Tibial nerve (tissue), 4 donors: Measurements from ENCODE around the gene ASPG. TPM values are rescaled to one million over a fixed set of nuclear protein-coding genes. Genes with fewer than 3 reads are reported as not detected.

Experiments used
- DNase-seq, 2 donors: peaks; one replicate each; pipeline ENCODE4 v3.0.0-alpha.2; 2019; ENCODE audit warnings: low spot score in 2 of 2
- H3K27ac ChIP-seq, 4 donors: fragments of 200-600 bp; sonication (generic) in 3 of 4; one replicate each; pipeline ENCODE4 v1.5.1; 2017 to 2019; ENCODE audit warnings: mild to moderate bottlenecking in 1 of 4
- H3K27me3 ChIP-seq, 2 donors: fragments of 200-600 bp; sonication (generic) in 1 of 2; one replicate each; pipeline versions ENCODE4 v1.5.1 to v1.6.0; 2017 to 2019
- H3K36me3 ChIP-seq, 3 donors: fragments of 200-600 bp; sonication (generic); one replicate each; pipeline ENCODE4 v1.5.1; 2018 to 2019
- H3K4me1 ChIP-seq, 4 donors: fragments of 200-600 bp; sonication (generic) in 3 of 4; one replicate each; pipeline ENCODE4 v1.5.1; 2017 to 2019
- H3K4me3 ChIP-seq, 4 donors: fragments of 200-600 bp; sonication (generic) in 3 of 4; one replicate each; pipeline ENCODE4 v1.5.1; 2017 to 2019; ENCODE audit warnings: mild to moderate bottlenecking in 1 of 4, moderate library complexity in 1 of 4
- H3K9me3 ChIP-seq, 4 donors: fragments of 200-600 bp; sonication (generic) in 3 of 4; one replicate each; pipeline ENCODE4 v1.5.1; 2017 to 2019
- EP300 ChIP-seq, 2 donors: sonication (generic); formaldehyde crosslinking; IDR thresholded peaks; one replicate each; pipeline ENCODE4 v1.6.1; 2017; ENCODE audit warnings: antibody characterized with exemption in 2 of 2, mild to moderate bottlenecking in 1 of 2
- POLR2A ChIP-seq, 2 donors: fragments of 450-650 bp; IDR thresholded peaks; one replicate each; pipeline ENCODE4 v1.6.1; 2017; ENCODE audit warnings: antibody characterized with exemption in 2 of 2, mild to moderate bottlenecking in 2 of 2, moderate library complexity in 2 of 2
- WGBS, 2 donors: methylation state at CpG; one replicate each; pipeline ENCODE4 v1.1.5; 2018; 5-methylcytosine and 5-hydroxymethylcytosine counted together
- total RNA-seq, 4 donors: library from RNA; depleted of rRNA; stranded (reverse); fragments of >200 nt; gene quantifications; one replicate each; pipeline ENCODE4 v1.1.0, GENCODE V29; 2016
- TF ChIP-seq, protein P1 (sequence below), 5 experiments: fragments of 200-600 bp in 3 of 5; fragments of 450-650 bp in 2 of 5; sonication (generic) in 3 of 5; IDR thresholded peaks; one replicate each; pipeline ENCODE4 v1.5.1; 2016 to 2019; ENCODE audit warnings: antibody characterized with exemption in 5 of 5, mild to moderate bottlenecking in 3 of 5, moderate library complexity in 2 of 5

ASPG gene
- total RNA-seq, 4 donors from 2014 or later: 2.4 to 8.7 (median 2.7) TPM

DNA sequence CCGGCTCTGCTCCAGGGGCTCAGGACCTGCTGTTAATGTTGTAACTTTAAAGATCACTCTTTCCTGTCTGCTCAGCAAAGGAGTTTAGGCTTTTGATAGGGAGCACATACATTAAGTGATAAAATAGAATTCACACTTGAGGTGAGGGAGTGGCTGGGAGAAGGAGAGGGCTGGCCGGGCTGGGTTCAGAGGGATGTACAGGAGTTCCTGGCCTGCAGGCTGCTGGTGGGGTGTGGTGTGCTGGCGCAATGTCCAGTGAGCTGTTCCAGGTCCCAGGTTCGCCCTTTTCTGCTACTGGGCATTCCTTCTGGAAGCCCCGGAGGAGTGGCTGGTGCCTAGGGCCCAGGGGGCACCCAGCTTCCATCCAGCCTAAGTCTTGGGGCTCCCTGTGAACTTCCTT lies 70.6 kb downstream of the ASPG start:
- Histone ChIP-seq H3K36me3 (peaks cover 0 to 5% (median 0%) of the 10 kb centered on the region in 3 donors), H3K27ac (no peak overlapping the region), H3K27me3 (no peaks in the 10 kb centered on the region), H3K4me3 (no peak overlapping the region), H3K4me1 (peaks cover 0 to 9% (median 0%) of the 10 kb centered on the region in 4 donors), H3K9me3 (no peaks in the 10 kb centered on the region)
- WGBS, 2 donors: 84 to 91% methylated on average over 4 to 5 of the region's 5 CpGs
- TF ChIP-seq POLR2A (IDR thresholded peaks at IDR 0.05): no peak
- TF ChIP-seq EP300 (IDR thresholded peaks at IDR 0.05): no peak
- TF ChIP-seq, protein P1, sequence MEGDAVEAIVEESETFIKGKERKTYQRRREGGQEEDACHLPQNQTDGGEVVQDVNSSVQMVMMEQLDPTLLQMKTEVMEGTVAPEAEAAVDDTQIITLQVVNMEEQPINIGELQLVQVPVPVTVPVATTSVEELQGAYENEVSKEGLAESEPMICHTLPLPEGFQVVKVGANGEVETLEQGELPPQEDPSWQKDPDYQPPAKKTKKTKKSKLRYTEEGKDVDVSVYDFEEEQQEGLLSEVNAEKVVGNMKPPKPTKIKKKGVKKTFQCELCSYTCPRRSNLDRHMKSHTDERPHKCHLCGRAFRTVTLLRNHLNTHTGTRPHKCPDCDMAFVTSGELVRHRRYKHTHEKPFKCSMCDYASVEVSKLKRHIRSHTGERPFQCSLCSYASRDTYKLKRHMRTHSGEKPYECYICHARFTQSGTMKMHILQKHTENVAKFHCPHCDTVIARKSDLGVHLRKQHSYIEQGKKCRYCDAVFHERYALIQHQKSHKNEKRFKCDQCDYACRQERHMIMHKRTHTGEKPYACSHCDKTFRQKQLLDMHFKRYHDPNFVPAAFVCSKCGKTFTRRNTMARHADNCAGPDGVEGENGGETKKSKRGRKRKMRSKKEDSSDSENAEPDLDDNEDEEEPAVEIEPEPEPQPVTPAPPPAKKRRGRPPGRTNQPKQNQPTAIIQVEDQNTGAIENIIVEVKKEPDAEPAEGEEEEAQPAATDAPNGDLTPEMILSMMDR (IDR thresholded peaks at IDR 0.05): no peak
- DNase-seq: no peak

DNA sequence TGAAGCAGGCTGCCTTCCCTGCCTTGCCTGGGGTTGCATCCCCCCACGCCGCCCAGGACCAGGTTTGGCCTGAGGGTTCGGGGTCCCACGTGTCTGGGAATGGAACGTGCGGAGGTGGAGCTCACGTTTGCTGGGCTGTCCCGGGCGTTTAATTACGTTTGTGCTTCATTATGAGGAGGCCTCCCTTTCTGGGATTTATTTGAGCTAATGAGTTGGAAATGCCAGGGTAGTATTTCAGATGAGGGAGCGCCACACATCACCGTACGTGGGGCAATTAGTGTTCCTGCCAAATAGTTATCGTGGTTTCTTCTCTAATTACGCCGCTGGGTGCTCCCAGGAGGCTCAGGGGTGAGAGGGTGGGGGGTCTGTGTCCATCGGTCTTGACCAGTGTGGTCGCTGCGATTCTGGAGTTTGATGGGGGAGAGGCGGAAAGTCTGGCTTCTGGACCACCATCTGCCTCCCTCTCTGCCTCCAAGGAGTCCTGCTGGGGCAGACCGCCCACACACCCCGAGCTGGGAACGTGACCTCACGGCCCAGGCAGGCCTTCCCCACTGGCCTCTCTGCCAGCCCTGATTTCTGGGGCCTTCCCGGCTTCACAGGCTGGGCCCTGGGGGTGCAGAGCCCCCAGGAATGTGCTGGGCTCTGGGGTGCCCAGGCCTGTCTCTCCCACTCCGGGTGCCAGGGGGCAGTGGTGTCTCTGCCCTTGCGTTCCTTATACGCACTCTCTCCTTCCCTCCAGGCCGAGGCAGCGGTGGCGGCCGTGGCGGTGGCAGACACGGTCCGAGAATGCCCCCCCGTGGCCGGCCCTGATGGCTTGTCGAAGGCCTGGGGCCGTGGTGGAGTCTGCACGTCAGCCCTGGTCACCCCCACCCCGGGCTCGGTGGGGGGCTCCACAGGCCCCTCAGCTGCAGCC lies 71.8 kb downstream of the ASPG start:
- H3K27me3 ChIP-seq: no peaks in the 10 kb centered on the region
- TF ChIP-seq EP300 (IDR thresholded peaks at IDR 0.05): no peak
- TF ChIP-seq, protein P1 (IDR thresholded peaks at IDR 0.05): no peak
- TF ChIP-seq POLR2A (IDR thresholded peaks at IDR 0.05): no peak
- H3K9me3 ChIP-seq: no peaks in the 10 kb centered on the region
- H3K36me3 ChIP-seq: peaks cover 0 to 5% (median 0%) of the 10 kb centered on the region in 3 donors
- 58 to 77% methylated on average over 27 to 38 of the region's 42 CpGs for WGBS, 2 donors
- no peak for DNase-seq
- no peak overlapping the region for H3K4me3 ChIP-seq
- H3K27ac ChIP-seq: no peak overlapping the region
- peaks cover 0 to 9% (median 0%) of the 10 kb centered on the region in 4 donors for H3K4me1 ChIP-seq

DNA sequence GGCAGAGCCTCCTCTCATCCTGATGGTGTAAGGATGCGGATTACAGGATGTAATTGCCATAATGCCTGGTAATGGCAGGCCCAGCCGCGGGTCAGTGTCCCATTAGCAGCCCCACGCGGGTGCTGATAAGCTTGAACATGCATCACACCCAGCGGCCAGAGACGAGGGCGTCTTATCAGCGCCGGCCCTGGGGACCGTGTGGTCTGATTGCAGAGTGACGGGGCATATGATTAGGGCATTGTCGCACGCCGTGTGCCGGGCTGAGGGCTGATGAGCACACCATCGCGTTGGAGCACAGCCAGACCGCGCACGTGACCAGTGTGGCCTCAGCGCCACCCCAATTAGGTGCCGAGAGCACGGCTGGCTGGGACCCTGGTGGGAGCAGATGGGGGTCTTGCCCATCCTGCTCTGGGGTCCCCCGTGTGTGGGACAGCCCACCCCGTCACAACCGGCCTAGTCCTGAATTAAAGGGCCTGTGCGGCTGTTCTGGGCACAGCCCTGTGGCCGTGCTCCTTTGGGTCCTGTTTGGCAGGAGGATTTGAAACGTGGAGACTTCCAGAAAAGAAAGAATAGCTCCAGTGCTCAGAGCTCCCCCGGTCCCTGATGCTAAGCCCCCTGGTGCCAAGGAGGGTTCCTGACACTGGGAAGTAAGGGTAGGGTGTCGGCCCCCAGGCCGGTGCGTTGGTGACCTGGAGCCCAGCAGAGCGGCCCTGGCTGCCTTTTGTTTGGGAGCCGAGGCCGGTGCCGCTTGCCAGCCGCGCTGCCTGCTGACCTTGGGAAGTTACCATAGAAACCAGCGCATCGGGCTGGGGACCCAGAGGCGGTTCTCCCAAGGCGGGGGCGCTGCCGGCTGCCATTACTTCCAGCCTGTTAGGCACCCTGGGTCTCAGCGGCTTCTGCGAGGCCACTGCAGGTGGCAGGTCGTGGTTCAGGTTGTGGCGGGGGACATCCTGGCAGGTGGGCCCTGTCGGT lies 73.6 kb downstream of the ASPG start:
- Histone ChIP-seq H3K27me3 (no peaks in the 10 kb centered on the region), H3K36me3 (peaks cover 0 to 5% (median 0%) of the 10 kb centered on the region in 3 donors), H3K4me1 (peaks cover 0 to 9% (median 0%) of the 10 kb centered on the region in 4 donors), H3K9me3 (no peaks in the 10 kb centered on the region), H3K4me3 (no peak overlapping the region), H3K27ac (no peak overlapping the region)
- DNase-seq: no peak
- TF ChIP-seq, protein P1 (IDR thresholded peaks at IDR 0.05): no peak
- 66 to 71% methylated on average over 39 to 51 of the region's 51 CpGs for WGBS, 2 donors

DNA sequence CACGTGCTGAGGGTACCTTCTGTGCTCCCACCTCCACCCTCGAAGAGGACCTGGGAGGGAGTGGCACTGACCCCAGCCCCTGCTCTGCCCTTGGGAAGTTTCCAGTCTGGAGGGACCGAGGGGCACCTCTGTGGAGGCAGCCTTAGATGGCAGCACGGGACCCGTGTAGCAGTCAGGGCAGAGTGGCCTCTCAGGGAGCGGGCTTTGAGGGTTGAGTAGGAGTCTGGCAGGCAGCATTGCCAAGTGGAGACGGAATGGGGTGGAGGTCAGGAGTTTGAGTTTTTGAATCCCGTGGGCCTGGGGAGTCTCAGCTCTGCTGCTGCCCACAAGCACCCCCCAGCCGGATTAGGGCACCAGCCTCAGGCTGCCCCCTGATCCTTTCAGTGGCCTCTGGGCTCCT lies 74.5 kb downstream of the ASPG start:
- DNase-seq: no peak
- peaks cover 0 to 9% (median 0%) of the 10 kb centered on the region in 4 donors for H3K4me1 ChIP-seq
- 95 to 96% methylated on average over 8 of the region's 9 CpGs for WGBS, 2 donors
- H3K9me3 ChIP-seq: no peaks in the 10 kb centered on the region
- no peaks in the 10 kb centered on the region for H3K27me3 ChIP-seq
- TF ChIP-seq POLR2A (IDR thresholded peaks at IDR 0.05): no peak
- TF ChIP-seq, protein P1 (IDR thresholded peaks at IDR 0.05): no peak
- TF ChIP-seq EP300 (IDR thresholded peaks at IDR 0.05): no peak
- peaks cover 0 to 5% (median 0%) of the 10 kb centered on the region in 3 donors for H3K36me3 ChIP-seq
- H3K27ac ChIP-seq: no peak overlapping the region
- H3K4me3 ChIP-seq: no peak overlapping the region
